HEK293 (cell line): ENCODE results near the gene FYTTD1.

ENCODE experiments used
- BCL11B ChIP-seq: fragments of 450-650 bp; formaldehyde crosslinking; IDR thresholded peaks from 2 replicates; pipeline ENCODE4 v1.5.1; 2016; ENCODE audit warnings: low read depth, missing biosample characterization, missing genetic modification characterization
- GLIS2 ChIP-seq: fragments of 450-650 bp; formaldehyde crosslinking; IDR thresholded peaks from 2 replicates; pipeline ENCODE4 v1.5.1; 2016; ENCODE audit warnings: missing biosample characterization, missing genetic modification characterization
- HOXC10 ChIP-seq: sonication (generic); formaldehyde crosslinking; IDR thresholded peaks from 2 replicates; pipeline ENCODE4 v1.8.1; 2023; ENCODE audit warnings: mild to moderate bottlenecking, missing genetic modification reagents
- KLF1 ChIP-seq: fragments of 450-650 bp; formaldehyde crosslinking; IDR thresholded peaks from 2 replicates; pipeline ENCODE4 v1.5.1; 2016; ENCODE audit warnings: missing biosample characterization, missing genetic modification characterization
- KLF8 ChIP-seq: fragments of 450-650 bp; formaldehyde crosslinking; IDR thresholded peaks from 2 replicates; pipeline ENCODE4 v1.5.1; 2016; ENCODE audit warnings: missing biosample characterization, missing genetic modification characterization
- ZBTB20 ChIP-seq: fragments of 450-650 bp; formaldehyde crosslinking; IDR thresholded peaks from 2 replicates; pipeline ENCODE4 v1.5.1; 2016; ENCODE audit warnings: missing biosample characterization, missing genetic modification characterization
- ZEB2 ChIP-seq: fragments of 450-650 bp; formaldehyde crosslinking; IDR thresholded peaks from 2 replicates; pipeline ENCODE4 v1.5.1; 2016; ENCODE audit warnings: missing biosample characterization, missing genetic modification characterization
- ZFHX2 ChIP-seq: fragments of 450-650 bp; formaldehyde crosslinking; conservative IDR thresholded peaks from 2 replicates; pipeline ENCODE4 v1.5.1; 2016; ENCODE audit warnings: missing biosample characterization, missing genetic modification characterization
- ZNF341 ChIP-seq: fragments of 450-650 bp; formaldehyde crosslinking; IDR thresholded peaks from 2 replicates; pipeline ENCODE4; 2016; ENCODE audit warnings: low read depth, missing biosample characterization, missing genetic modification characterization
- ZNF404 ChIP-seq: fragments of 450-650 bp; formaldehyde crosslinking; IDR thresholded peaks from 2 replicates; pipeline ENCODE4 v1.5.1; 2017; ENCODE audit warnings: missing biosample characterization, missing genetic modification characterization
- ZNF558 ChIP-seq: fragments of 450-650 bp; formaldehyde crosslinking; IDR thresholded peaks from 2 replicates; pipeline ENCODE4 v1.5.1; 2016; ENCODE audit warnings: missing biosample characterization, missing genetic modification characterization
- ZNF610 ChIP-seq: fragments of 450-650 bp; formaldehyde crosslinking; IDR thresholded peaks from 2 replicates; pipeline ENCODE4 v1.5.1; 2016; ENCODE audit warnings: missing biosample characterization, missing genetic modification characterization, borderline replicate concordance
- ZNF621 ChIP-seq: fragments of 450-650 bp; formaldehyde crosslinking; IDR thresholded peaks from 2 replicates; pipeline ENCODE4 v1.5.1; 2017; ENCODE audit warnings: missing biosample characterization, missing genetic modification characterization
- ZNF660 ChIP-seq: fragments of 450-650 bp; IDR thresholded peaks from 2 replicates; pipeline ENCODE4 v1.5.1; 2018; ENCODE audit warnings: missing biosample characterization, mild to moderate bottlenecking, missing genetic modification characterization
- ZSCAN30 ChIP-seq: fragments of 450-650 bp; IDR thresholded peaks from 2 replicates; pipeline ENCODE4 v1.5.1; 2018; ENCODE audit warnings: missing biosample characterization, mild to moderate bottlenecking, missing genetic modification characterization, moderate library complexity
- TF ChIP-seq, protein P1 (sequence below): fragments of 450-650 bp; formaldehyde crosslinking; IDR thresholded peaks from 2 replicates; pipeline ENCODE4 v1.5.1; 2017; ENCODE audit warnings: missing biosample characterization, missing genetic modification characterization
- TF ChIP-seq, protein P2 (sequence below): fragments of 450-650 bp; formaldehyde crosslinking; optimal IDR thresholded peaks from 2 replicates; pipeline ENCODE3; 2016; ENCODE audit warnings: missing biosample characterization, mild to moderate bottlenecking, missing genetic modification characterization
- TF ChIP-seq, protein P3 (sequence below): fragments of 450-650 bp; formaldehyde crosslinking; IDR thresholded peaks from 2 replicates; pipeline ENCODE4 v1.5.1; 2016; ENCODE audit warnings: missing biosample characterization, missing genetic modification characterization
- TF ChIP-seq, protein P4 (sequence below): fragments of 450-650 bp; formaldehyde crosslinking; IDR thresholded peaks from 2 replicates; pipeline ENCODE4 v1.5.1; 2016; ENCODE audit warnings: missing biosample characterization, missing genetic modification characterization
- TF ChIP-seq, protein P5 (sequence below): fragments of 450-650 bp; formaldehyde crosslinking; IDR thresholded peaks from 2 replicates; pipeline ENCODE4 v1.5.1; 2016; ENCODE audit warnings: missing biosample characterization, missing genetic modification characterization, low read depth
- TF ChIP-seq, protein P6 (sequence below): fragments of 450-650 bp; IDR thresholded peaks from 2 replicates; pipeline ENCODE4 v1.5.1; 2018; ENCODE audit warnings: missing biosample characterization, missing genetic modification characterization
- TF ChIP-seq, protein P7 (sequence below): fragments of 450-650 bp; formaldehyde crosslinking; IDR thresholded peaks from 2 replicates; pipeline ENCODE4 v1.5.1; 2017; ENCODE audit warnings: missing biosample characterization, missing genetic modification characterization
- TF ChIP-seq, protein P8 (sequence below): fragments of 450-650 bp; formaldehyde crosslinking; IDR thresholded peaks from 2 replicates; pipeline ENCODE4 v1.5.1; 2016; ENCODE audit warnings: missing biosample characterization, missing genetic modification characterization

The FYTTD1 gene

DNA sequence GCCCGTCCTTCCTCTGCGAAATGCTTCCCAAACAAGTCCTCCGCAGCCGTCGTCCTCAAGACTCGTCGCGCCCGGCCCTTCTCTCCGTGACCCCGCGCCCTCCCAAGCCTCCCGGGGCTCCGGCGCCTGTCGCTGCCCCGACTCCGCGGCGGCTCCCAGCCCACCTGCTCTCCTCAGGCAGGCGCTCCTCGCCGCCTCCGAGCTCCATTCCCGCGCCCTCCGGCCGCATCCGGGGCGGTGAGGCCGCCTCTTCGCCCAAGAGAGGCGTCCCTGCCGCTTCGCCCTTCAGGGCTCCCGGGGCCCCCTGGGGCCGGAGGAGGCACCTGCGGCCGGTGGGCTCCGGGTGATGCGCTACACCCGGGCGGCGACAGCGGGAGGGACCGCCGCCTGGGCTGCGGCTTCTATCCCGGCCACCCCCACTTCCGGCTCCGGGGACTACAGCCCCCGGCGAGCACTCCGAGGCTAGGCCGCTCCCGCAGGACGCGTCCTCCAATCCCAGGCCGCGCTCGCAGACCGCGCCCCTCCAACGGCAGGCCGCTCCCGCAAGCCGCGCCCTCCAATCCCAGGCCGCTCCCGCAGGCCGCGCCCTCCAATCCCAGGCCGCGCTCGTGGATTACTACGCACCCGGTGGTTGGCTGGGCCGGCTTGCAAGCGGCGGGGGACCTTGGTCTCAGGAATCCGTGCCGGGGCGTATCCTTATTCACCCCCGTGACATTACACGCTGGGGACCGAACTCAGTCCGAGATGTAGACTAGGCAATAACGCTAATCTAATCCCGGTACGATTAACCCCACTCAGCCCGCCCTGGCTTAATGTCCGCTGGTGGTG is 13.0 kb upstream of the FYTTD1 start, which contains the start of gene RUBCN (continued):
- no peak for TF ChIP-seq ZNF404 (tag by site-specific recombination)
- peak; percentile 94 for TF ChIP-seq ZBTB20 (tag by site-specific recombination)
- TF ChIP-seq, protein P1, sequence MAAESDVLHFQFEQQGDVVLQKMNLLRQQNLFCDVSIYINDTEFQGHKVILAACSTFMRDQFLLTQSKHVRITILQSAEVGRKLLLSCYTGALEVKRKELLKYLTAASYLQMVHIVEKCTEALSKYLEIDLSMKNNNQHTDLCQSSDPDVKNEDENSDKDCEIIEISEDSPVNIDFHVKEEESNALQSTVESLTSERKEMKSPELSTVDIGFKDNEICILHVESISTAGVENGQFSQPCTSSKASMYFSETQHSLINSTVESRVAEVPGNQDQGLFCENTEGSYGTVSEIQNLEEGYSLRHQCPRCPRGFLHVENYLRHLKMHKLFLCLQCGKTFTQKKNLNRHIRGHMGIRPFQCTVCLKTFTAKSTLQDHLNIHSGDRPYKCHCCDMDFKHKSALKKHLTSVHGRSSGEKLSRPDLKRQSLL (tag by site-specific recombination): peak; percentile 13; the same call in 1 of the 2 replicates
- TF ChIP-seq, protein P2, sequence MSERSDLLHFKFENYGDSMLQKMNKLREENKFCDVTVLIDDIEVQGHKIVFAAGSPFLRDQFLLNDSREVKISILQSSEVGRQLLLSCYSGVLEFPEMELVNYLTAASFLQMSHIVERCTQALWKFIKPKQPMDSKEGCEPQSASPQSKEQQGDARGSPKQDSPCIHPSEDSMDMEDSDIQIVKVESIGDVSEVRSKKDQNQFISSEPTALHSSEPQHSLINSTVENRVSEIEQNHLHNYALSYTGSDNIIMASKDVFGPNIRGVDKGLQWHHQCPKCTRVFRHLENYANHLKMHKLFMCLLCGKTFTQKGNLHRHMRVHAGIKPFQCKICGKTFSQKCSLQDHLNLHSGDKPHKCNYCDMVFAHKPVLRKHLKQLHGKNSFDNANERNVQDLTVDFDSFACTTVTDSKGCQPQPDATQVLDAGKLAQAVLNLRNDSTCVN: peak; percentile 97
- peak; percentile 94 for TF ChIP-seq KLF8
- TF ChIP-seq HOXC10 (CRISPR knock-in tag): no peak
- TF ChIP-seq ZNF341: peak; percentile 8; the same call in 1 of the 2 replicates
- no peak for TF ChIP-seq ZNF621 (tag by site-specific recombination)
- TF ChIP-seq ZNF610 (tag by site-specific recombination): peak; percentile 54; the same call in 1 of the 2 replicates
- TF ChIP-seq, protein P3, sequence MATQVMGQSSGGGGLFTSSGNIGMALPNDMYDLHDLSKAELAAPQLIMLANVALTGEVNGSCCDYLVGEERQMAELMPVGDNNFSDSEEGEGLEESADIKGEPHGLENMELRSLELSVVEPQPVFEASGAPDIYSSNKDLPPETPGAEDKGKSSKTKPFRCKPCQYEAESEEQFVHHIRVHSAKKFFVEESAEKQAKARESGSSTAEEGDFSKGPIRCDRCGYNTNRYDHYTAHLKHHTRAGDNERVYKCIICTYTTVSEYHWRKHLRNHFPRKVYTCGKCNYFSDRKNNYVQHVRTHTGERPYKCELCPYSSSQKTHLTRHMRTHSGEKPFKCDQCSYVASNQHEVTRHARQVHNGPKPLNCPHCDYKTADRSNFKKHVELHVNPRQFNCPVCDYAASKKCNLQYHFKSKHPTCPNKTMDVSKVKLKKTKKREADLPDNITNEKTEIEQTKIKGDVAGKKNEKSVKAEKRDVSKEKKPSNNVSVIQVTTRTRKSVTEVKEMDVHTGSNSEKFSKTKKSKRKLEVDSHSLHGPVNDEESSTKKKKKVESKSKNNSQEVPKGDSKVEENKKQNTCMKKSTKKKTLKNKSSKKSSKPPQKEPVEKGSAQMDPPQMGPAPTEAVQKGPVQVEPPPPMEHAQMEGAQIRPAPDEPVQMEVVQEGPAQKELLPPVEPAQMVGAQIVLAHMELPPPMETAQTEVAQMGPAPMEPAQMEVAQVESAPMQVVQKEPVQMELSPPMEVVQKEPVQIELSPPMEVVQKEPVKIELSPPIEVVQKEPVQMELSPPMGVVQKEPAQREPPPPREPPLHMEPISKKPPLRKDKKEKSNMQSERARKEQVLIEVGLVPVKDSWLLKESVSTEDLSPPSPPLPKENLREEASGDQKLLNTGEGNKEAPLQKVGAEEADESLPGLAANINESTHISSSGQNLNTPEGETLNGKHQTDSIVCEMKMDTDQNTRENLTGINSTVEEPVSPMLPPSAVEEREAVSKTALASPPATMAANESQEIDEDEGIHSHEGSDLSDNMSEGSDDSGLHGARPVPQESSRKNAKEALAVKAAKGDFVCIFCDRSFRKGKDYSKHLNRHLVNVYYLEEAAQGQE: peak; percentile 39; the same call in 1 of the 2 replicates
- TF ChIP-seq ZSCAN30 (tag by site-specific recombination): peak; percentile 62; the same call in 1 of the 2 replicates
- TF ChIP-seq GLIS2 (tag by site-specific recombination): peak; percentile 75; the same call in 1 of the 2 replicates
- TF ChIP-seq BCL11B (tag by site-specific recombination): no peak
- TF ChIP-seq, protein P4, sequence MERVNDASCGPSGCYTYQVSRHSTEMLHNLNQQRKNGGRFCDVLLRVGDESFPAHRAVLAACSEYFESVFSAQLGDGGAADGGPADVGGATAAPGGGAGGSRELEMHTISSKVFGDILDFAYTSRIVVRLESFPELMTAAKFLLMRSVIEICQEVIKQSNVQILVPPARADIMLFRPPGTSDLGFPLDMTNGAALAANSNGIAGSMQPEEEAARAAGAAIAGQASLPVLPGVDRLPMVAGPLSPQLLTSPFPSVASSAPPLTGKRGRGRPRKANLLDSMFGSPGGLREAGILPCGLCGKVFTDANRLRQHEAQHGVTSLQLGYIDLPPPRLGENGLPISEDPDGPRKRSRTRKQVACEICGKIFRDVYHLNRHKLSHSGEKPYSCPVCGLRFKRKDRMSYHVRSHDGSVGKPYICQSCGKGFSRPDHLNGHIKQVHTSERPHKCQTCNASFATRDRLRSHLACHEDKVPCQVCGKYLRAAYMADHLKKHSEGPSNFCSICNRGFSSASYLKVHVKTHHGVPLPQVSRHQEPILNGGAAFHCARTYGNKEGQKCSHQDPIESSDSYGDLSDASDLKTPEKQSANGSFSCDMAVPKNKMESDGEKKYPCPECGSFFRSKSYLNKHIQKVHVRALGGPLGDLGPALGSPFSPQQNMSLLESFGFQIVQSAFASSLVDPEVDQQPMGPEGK (tag by site-specific recombination): peak; percentile 78
- peak; percentile 52 for TF ChIP-seq ZEB2 (tag by site-specific recombination)
- TF ChIP-seq ZNF660: peak; percentile 16
- TF ChIP-seq KLF1 (tag by site-specific recombination): peak; percentile 60
- TF ChIP-seq ZNF558 (tag by site-specific recombination): no peak
- TF ChIP-seq, protein P5, sequence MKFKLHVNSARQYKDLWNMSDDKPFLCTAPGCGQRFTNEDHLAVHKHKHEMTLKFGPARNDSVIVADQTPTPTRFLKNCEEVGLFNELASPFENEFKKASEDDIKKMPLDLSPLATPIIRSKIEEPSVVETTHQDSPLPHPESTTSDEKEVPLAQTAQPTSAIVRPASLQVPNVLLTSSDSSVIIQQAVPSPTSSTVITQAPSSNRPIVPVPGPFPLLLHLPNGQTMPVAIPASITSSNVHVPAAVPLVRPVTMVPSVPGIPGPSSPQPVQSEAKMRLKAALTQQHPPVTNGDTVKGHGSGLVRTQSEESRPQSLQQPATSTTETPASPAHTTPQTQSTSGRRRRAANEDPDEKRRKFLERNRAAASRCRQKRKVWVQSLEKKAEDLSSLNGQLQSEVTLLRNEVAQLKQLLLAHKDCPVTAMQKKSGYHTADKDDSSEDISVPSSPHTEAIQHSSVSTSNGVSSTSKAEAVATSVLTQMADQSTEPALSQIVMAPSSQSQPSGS (tag by site-specific recombination): no peak
- TF ChIP-seq, protein P6, sequence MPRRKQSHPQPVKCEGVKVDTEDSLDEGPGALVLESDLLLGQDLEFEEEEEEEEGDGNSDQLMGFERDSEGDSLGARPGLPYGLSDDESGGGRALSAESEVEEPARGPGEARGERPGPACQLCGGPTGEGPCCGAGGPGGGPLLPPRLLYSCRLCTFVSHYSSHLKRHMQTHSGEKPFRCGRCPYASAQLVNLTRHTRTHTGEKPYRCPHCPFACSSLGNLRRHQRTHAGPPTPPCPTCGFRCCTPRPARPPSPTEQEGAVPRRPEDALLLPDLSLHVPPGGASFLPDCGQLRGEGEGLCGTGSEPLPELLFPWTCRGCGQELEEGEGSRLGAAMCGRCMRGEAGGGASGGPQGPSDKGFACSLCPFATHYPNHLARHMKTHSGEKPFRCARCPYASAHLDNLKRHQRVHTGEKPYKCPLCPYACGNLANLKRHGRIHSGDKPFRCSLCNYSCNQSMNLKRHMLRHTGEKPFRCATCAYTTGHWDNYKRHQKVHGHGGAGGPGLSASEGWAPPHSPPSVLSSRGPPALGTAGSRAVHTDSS: no peak
- TF ChIP-seq ZFHX2 (tag by site-specific recombination): peak; percentile 66
- TF ChIP-seq, protein P7, sequence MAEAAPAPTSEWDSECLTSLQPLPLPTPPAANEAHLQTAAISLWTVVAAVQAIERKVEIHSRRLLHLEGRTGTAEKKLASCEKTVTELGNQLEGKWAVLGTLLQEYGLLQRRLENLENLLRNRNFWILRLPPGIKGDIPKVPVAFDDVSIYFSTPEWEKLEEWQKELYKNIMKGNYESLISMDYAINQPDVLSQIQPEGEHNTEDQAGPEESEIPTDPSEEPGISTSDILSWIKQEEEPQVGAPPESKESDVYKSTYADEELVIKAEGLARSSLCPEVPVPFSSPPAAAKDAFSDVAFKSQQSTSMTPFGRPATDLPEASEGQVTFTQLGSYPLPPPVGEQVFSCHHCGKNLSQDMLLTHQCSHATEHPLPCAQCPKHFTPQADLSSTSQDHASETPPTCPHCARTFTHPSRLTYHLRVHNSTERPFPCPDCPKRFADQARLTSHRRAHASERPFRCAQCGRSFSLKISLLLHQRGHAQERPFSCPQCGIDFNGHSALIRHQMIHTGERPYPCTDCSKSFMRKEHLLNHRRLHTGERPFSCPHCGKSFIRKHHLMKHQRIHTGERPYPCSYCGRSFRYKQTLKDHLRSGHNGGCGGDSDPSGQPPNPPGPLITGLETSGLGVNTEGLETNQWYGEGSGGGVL (tag by site-specific recombination): peak; percentile 56
- TF ChIP-seq, protein P8, sequence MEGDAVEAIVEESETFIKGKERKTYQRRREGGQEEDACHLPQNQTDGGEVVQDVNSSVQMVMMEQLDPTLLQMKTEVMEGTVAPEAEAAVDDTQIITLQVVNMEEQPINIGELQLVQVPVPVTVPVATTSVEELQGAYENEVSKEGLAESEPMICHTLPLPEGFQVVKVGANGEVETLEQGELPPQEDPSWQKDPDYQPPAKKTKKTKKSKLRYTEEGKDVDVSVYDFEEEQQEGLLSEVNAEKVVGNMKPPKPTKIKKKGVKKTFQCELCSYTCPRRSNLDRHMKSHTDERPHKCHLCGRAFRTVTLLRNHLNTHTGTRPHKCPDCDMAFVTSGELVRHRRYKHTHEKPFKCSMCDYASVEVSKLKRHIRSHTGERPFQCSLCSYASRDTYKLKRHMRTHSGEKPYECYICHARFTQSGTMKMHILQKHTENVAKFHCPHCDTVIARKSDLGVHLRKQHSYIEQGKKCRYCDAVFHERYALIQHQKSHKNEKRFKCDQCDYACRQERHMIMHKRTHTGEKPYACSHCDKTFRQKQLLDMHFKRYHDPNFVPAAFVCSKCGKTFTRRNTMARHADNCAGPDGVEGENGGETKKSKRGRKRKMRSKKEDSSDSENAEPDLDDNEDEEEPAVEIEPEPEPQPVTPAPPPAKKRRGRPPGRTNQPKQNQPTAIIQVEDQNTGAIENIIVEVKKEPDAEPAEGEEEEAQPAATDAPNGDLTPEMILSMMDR (tag by site-specific recombination): no peak
